ENCODE data around the gene CALHM3.

- no peak for TF ChIP-seq YY1 (IDR thresholded peaks at IDR 0.05; ENCODE audit: low read depth)
- TF ChIP-seq POLR2AphosphoS5 (IDR thresholded peaks at IDR 0.05; ENCODE audit: low read depth, low read length), result no peak
- TF ChIP-seq CTCF (IDR thresholded peaks at IDR 0.05), result no peak
- TF ChIP-seq TEAD4 (IDR thresholded peaks at IDR 0.05; ENCODE audit: borderline replicate concordance, insufficient read depth), result no peak
- TF ChIP-seq EZH2phosphoT487 (IDR thresholded peaks at IDR 0.05; ENCODE audit: borderline replicate concordance, low read depth), result no peak
- TF ChIP-seq JUND (IDR thresholded peaks at IDR 0.05), result no peak
- no peak for TF ChIP-seq SIN3A (IDR thresholded peaks at IDR 0.05; ENCODE audit: borderline replicate concordance, low read depth, low read length)
- TF ChIP-seq MAX (IDR thresholded peaks at IDR 0.05; ENCODE audit: low read depth), result no peak
- no peak for TF ChIP-seq TAF1 (IDR thresholded peaks at IDR 0.05; ENCODE audit: borderline replicate concordance, low read depth, low read length)
- TF ChIP-seq MXI1 (IDR thresholded peaks at IDR 0.05; ENCODE audit: low read depth, low read length), result no peak
- no peak for TF ChIP-seq CHD2 (IDR thresholded peaks at IDR 0.05; ENCODE audit: low read length, partially characterized antibody)
- no peak for TF ChIP-seq IRF3 (IDR thresholded peaks at IDR 0.05; ENCODE audit: low read depth, low read length)
- no peak for TF ChIP-seq NFIC (IDR thresholded peaks at IDR 0.05; ENCODE audit: borderline replicate concordance)
These were observed 13.7 kb upstream of the CALHM3 start for GRCh38 chr10:103492655-103493261.
